K562 (cell line): ENCODE data around the gene CLUH.

Source experiments
- SP1 ChIP-seq: sonication (generic); formaldehyde crosslinking; IDR thresholded peaks from 2 replicates; pipeline ENCODE4 v1.8.1; 2022; ENCODE audit warnings: mild to moderate bottlenecking, missing genetic modification reagents
- TF ChIP-seq, protein P1 (sequence below): fragments of 450-650 bp; IDR thresholded peaks from 2 replicates; pipeline ENCODE4 v1.6.1; 2018; ENCODE audit not compliant: partially characterized antibody

DNA sequence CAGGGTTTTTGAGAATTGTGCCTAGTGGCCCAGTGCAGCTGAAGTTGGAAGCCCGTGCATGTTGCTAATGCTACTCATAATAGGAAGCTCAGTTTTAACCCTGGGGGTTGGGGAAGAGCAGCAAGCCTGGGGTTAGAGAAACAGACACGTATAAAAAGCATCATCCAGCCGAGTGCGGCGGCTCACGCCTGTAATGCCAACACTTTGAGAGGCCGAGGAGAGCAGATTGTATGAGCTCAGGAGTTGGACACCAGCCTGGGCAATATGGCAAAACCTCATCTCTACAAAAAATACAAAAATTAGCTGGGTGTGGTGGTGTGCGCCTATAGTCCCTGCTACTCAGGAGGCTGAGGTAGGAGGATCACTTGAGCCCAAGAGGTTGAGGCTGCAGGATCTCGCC lies 2.3 kb upstream of the CLUH start:
- TF ChIP-seq, protein P1, sequence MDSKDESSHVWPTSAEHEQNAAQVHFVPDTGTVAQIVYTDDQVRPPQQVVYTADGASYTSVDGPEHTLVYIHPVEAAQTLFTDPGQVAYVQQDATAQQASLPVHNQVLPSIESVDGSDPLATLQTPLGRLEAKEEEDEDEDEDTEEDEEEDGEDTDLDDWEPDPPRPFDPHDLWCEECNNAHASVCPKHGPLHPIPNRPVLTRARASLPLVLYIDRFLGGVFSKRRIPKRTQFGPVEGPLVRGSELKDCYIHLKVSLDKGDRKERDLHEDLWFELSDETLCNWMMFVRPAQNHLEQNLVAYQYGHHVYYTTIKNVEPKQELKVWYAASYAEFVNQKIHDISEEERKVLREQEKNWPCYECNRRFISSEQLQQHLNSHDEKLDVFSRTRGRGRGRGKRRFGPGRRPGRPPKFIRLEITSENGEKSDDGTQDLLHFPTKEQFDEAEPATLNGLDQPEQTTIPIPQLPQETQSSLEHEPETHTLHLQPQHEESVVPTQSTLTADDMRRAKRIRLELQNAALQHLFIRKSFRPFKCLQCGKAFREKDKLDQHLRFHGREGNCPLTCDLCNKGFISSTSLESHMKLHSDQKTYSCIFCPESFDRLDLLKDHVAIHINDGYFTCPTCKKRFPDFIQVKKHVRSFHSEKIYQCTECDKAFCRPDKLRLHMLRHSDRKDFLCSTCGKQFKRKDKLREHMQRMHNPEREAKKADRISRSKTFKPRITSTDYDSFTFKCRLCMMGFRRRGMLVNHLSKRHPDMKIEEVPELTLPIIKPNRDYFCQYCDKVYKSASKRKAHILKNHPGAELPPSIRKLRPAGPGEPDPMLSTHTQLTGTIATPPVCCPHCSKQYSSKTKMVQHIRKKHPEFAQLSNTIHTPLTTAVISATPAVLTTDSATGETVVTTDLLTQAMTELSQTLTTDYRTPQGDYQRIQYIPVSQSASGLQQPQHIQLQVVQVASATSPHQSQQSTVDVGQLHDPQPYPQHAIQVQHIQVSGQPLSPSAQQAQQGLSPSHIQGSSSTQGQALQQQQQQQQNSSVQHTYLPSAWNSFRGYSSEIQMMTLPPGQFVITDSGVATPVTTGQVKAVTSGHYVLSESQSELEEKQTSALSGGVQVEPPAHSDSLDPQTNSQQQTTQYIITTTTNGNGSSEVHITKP: no peak
- no peak for TF ChIP-seq SP1 (CRISPR knock-in tag)
